Measurements from ENCODE around the gene FXYD1. TPM values are rescaled to one million over a fixed set of nuclear protein-coding genes. Genes with fewer than 3 reads are reported as not detected.

FXYD1 gene
- polyA plus RNA-seq, 10 donors: 138 to 257 (median 215) TPM

- DNase-seq: no peak
Observed at GRCh38 chr19:35105411-35106290, 33.0 kb upstream of the FXYD1 start.

GRCh38 chr19:35106291-35106583 lies 32.4 kb upstream of the FXYD1 start:
- DNase-seq: no peak

GRCh38 chr19:35106898-35107541 lies 31.6 kb upstream of the FXYD1 start:
- DNase-seq: no peak

- no peak for DNase-seq
Observed at GRCh38 chr19:35107545-35107944, 31.1 kb upstream of the FXYD1 start.

GRCh38 chr19:35108730-35109129 lies 29.9 kb upstream of the FXYD1 start:
- DNase-seq: no peak

- no peak for DNase-seq
Observed at GRCh38 chr19:35109395-35110112, 29.1 kb upstream of the FXYD1 start.

- DNase-seq: no peak
Observed at GRCh38 chr19:35110974-35111373, 27.6 kb upstream of the FXYD1 start.

- DNase-seq: no peak
Observed at GRCh38 chr19:35112995-35113688, 25.5 kb upstream of the FXYD1 start.

GRCh38 chr19:35114353-35115176 lies 24.1 kb upstream of the FXYD1 start:
- peak; percentile 66 to 85 (median 85) for DNase-seq

- no peak for DNase-seq
Observed at GRCh38 chr19:35115177-35115951, 23.3 kb upstream of the FXYD1 start, which contains the start of gene FXYD3. TSS of gene FXYD3 (plus strand) at chr19:35115823. CDS start at chr19:35119377, 3,554 bp downstream.

- DNase-seq: no peak
Observed at GRCh38 chr19:35116072-35116801, 22.4 kb upstream of the FXYD1 start.

- no peak for DNase-seq
Observed at GRCh38 chr19:35117116-35117515, 21.5 kb upstream of the FXYD1 start.

GRCh38 chr19:35117799-35118198 lies 20.8 kb upstream of the FXYD1 start:
- DNase-seq: no peak

- no peak for DNase-seq
Observed at GRCh38 chr19:35118268-35119020, 20.2 kb upstream of the FXYD1 start.

GRCh38 chr19:35119091-35119490 lies 19.5 kb upstream of the FXYD1 start:
- no peak for DNase-seq

- no peak for DNase-seq
Observed at GRCh38 chr19:35119578-35120155, 19.0 kb upstream of the FXYD1 start.

GRCh38 chr19:35120492-35120891 lies 18.1 kb upstream of the FXYD1 start:
- DNase-seq: peak in 1 of 3 donors; percentile 44

GRCh38 chr19:35120898-35121297 lies 17.7 kb upstream of the FXYD1 start:
- no peak for DNase-seq
